Measurements from ENCODE around the gene FRMD4B.

Gene FRMD4B

GRCh38 chr3:69207031-69207430 lies 178.9 kb downstream of the FRMD4B start:
- Histone ChIP-seq H3K23ac (ENCODE audit: low read length) (no peak overlapping the region), H3K27me3 (ENCODE audit: insufficient read depth, low read length) (no peaks in the 10 kb centered on the region), H3K79me1 (ENCODE audit: low read length) (peaks cover 5% of the 10 kb centered on the region), H2BK120ac (ENCODE audit: insufficient read depth, low read length, poor library complexity) (no peak overlapping the region), H2BK5ac (ENCODE audit: low read depth, low read length, poor library complexity) (no peak overlapping the region), H3K9me3 (ENCODE audit: insufficient read depth, low read depth, low read length) (no peaks in the 10 kb centered on the region), H3K36me3 (ENCODE audit: control insufficient read depth in 1 of 2, insufficient read depth in 2 of 2, low read length in 2 of 2) (no peaks in the 10 kb centered on the region), H3K27ac (ENCODE audit: low read depth, low read length) (no peak overlapping the region), H4K91ac (ENCODE audit: low read depth, low read length) (no peak overlapping the region), H2AK5ac (ENCODE audit: low read length) (no peak overlapping the region), H2AFZ (ENCODE audit: insufficient read depth, low read length, poor library complexity) (no peak overlapping the region), H3K18ac (ENCODE audit: low read length) (no peak overlapping the region), H3K4me1 (ENCODE audit: control insufficient read depth in 1 of 2, insufficient read depth in 2 of 2, low read length in 2 of 2) (peaks cover 2 to 6% of the 10 kb centered on the region in 2 experiments), H3K4ac (ENCODE audit: low read depth, low read length) (no peak overlapping the region), H4K8ac (ENCODE audit: low read depth, low read length) (no peak overlapping the region), H3K4me2 (ENCODE audit: low read length) (no peak overlapping the region), H3K79me2 (ENCODE audit: control insufficient read depth, insufficient read depth, low read length, poor library complexity) (no peaks in the 10 kb centered on the region), H3K4me3 (ENCODE audit: low read depth, low read length) (no peak overlapping the region), H2BK12ac (ENCODE audit: low read length) (no peak overlapping the region), H4K12ac (ENCODE audit: low read depth, low read length) (no peak overlapping the region), H3K9ac (ENCODE audit: low read length) (no peak overlapping the region), H3K14ac (ENCODE audit: low read length) (no peak overlapping the region)
- no peak for DNase-seq
- WGBS (ENCODE audit: extremely low coverage, insufficient coverage, insufficient read length) = no CpG with 5 or more reads among the region's 1 CpG

GRCh38 chr3:69205385-69205784 lies 180.5 kb downstream of the FRMD4B start:
- Histone ChIP-seq H3K36me3 (ENCODE audit: control insufficient read depth in 1 of 2, insufficient read depth in 2 of 2, low read length in 2 of 2) (no peaks in the 10 kb centered on the region), H3K4me1 (ENCODE audit: control insufficient read depth in 1 of 2, insufficient read depth in 2 of 2, low read length in 2 of 2) (peaks cover 3 to 7% of the 10 kb centered on the region in 2 experiments), H2BK5ac (ENCODE audit: low read depth, low read length, poor library complexity) (no peak overlapping the region), H3K4ac (ENCODE audit: low read depth, low read length) (no peak overlapping the region), H2AK5ac (ENCODE audit: low read length) (no peak overlapping the region), H3K14ac (ENCODE audit: low read length) (no peak overlapping the region), H3K18ac (ENCODE audit: low read length) (no peak overlapping the region), H4K12ac (ENCODE audit: low read depth, low read length) (no peak overlapping the region), H4K91ac (ENCODE audit: low read depth, low read length) (no peak overlapping the region), H3K27me3 (ENCODE audit: insufficient read depth, low read length) (no peaks in the 10 kb centered on the region), H4K8ac (ENCODE audit: low read depth, low read length) (no peak overlapping the region), H3K79me1 (ENCODE audit: low read length) (peaks cover 7% of the 10 kb centered on the region), H3K4me2 (ENCODE audit: low read length) (no peak overlapping the region), H3K9ac (ENCODE audit: low read length) (no peak overlapping the region), H3K79me2 (ENCODE audit: control insufficient read depth, insufficient read depth, low read length, poor library complexity) (no peaks in the 10 kb centered on the region), H2BK12ac (ENCODE audit: low read length) (no peak overlapping the region), H3K4me3 (ENCODE audit: low read depth, low read length) (no peak overlapping the region), H2AFZ (ENCODE audit: insufficient read depth, low read length, poor library complexity) (no peak overlapping the region), H3K23ac (ENCODE audit: low read length) (no peak overlapping the region), H3K9me3 (ENCODE audit: insufficient read depth, low read depth, low read length) (no peaks in the 10 kb centered on the region), H3K27ac (ENCODE audit: low read depth, low read length) (no peak overlapping the region), H2BK120ac (ENCODE audit: insufficient read depth, low read length, poor library complexity) (no peak overlapping the region)
- no peak for DNase-seq
- WGBS (ENCODE audit: extremely low coverage, insufficient coverage, insufficient read length) = no CpG with 5 or more reads among the region's 1 CpG

- Histone ChIP-seq H3K14ac (ENCODE audit: low read length) (no peak overlapping the region), H3K4me2 (ENCODE audit: low read length) (no peak overlapping the region), H3K18ac (ENCODE audit: low read length) (no peak overlapping the region), H3K79me1 (ENCODE audit: low read length) (peaks cover 13% of the 10 kb centered on the region), H3K23ac (ENCODE audit: low read length) (no peak overlapping the region), H2AFZ (ENCODE audit: insufficient read depth, low read length, poor library complexity) (no peak overlapping the region), H3K9ac (ENCODE audit: low read length) (no peak overlapping the region), H2AK5ac (ENCODE audit: low read length) (no peak overlapping the region), H3K4ac (ENCODE audit: low read depth, low read length) (no peak overlapping the region), H4K8ac (ENCODE audit: low read depth, low read length) (no peak overlapping the region), H2BK120ac (ENCODE audit: insufficient read depth, low read length, poor library complexity) (no peak overlapping the region), H3K4me3 (ENCODE audit: low read depth, low read length) (no peak overlapping the region), H3K27me3 (ENCODE audit: insufficient read depth, low read length) (no peaks in the 10 kb centered on the region), H3K36me3 (ENCODE audit: control insufficient read depth in 1 of 2, insufficient read depth in 2 of 2, low read length in 2 of 2) (no peaks in the 10 kb centered on the region), H2BK12ac (ENCODE audit: low read length) (no peak overlapping the region), H4K12ac (ENCODE audit: low read depth, low read length) (no peak overlapping the region), H2BK5ac (ENCODE audit: low read depth, low read length, poor library complexity) (no peak overlapping the region), H3K27ac (ENCODE audit: low read depth, low read length) (no peak overlapping the region), H3K4me1 (ENCODE audit: control insufficient read depth in 1 of 2, insufficient read depth in 2 of 2, low read length in 2 of 2) (peaks cover 3 to 9% of the 10 kb centered on the region in 2 experiments), H4K91ac (ENCODE audit: low read depth, low read length) (no peak overlapping the region), H3K9me3 (ENCODE audit: insufficient read depth, low read depth, low read length) (no peaks in the 10 kb centered on the region), H3K79me2 (ENCODE audit: control insufficient read depth, insufficient read depth, low read length, poor library complexity) (peaks cover 1% of the 10 kb centered on the region)
- WGBS (ENCODE audit: extremely low coverage, insufficient coverage, insufficient read length) = no CpG with 5 or more reads among the region's 8 CpGs
- no peak for DNase-seq
These were observed 181.5 kb downstream of the FRMD4B start for GRCh38 chr3:69204315-69204957.

GRCh38 chr3:69203631-69204314 lies 182.1 kb downstream of the FRMD4B start:
- H3K9ac ChIP-seq (ENCODE audit: low read length) = no peak overlapping the region
- WGBS (ENCODE audit: extremely low coverage, insufficient coverage, insufficient read length) = no CpG with 5 or more reads among the region's 5 CpGs

More at GRCh38 chr3:69203631-69204314, 182.1 kb downstream of the FRMD4B start:
- Histone ChIP-seq H3K18ac (ENCODE audit: low read length) (no peak overlapping the region), H3K4me2 (ENCODE audit: low read length) (no peak overlapping the region), H2AFZ (ENCODE audit: insufficient read depth, low read length, poor library complexity) (no peak overlapping the region), H4K8ac (ENCODE audit: low read depth, low read length) (peak overlapping the region; percentile 29), H3K36me3 (ENCODE audit: control insufficient read depth in 1 of 2, insufficient read depth in 2 of 2, low read length in 2 of 2) (no peaks in the 10 kb centered on the region), H3K79me2 (ENCODE audit: control insufficient read depth, insufficient read depth, low read length, poor library complexity) (peaks cover 2% of the 10 kb centered on the region), H3K4ac (ENCODE audit: low read depth, low read length) (no peak overlapping the region), H4K91ac (ENCODE audit: low read depth, low read length) (peak overlapping the region; percentile 19), H3K9me3 (ENCODE audit: insufficient read depth, low read depth, low read length) (no peaks in the 10 kb centered on the region), H3K79me1 (ENCODE audit: low read length) (peaks cover 14% of the 10 kb centered on the region), H4K12ac (ENCODE audit: low read depth, low read length) (no peak overlapping the region), H3K27ac (ENCODE audit: low read depth, low read length) (no peak overlapping the region), H2BK12ac (ENCODE audit: low read length) (peak overlapping the region; percentile 90), H2BK120ac (ENCODE audit: insufficient read depth, low read length, poor library complexity) (no peak overlapping the region), H2AK5ac (ENCODE audit: low read length) (no peak overlapping the region), H3K23ac (ENCODE audit: low read length) (no peak overlapping the region), H2BK5ac (ENCODE audit: low read depth, low read length, poor library complexity) (no peak overlapping the region), H3K4me1 (ENCODE audit: control insufficient read depth in 1 of 2, insufficient read depth in 2 of 2, low read length in 2 of 2) (peaks cover 3 to 10% of the 10 kb centered on the region in 2 experiments), H3K4me3 (ENCODE audit: low read depth, low read length) (no peak overlapping the region), H3K14ac (ENCODE audit: low read length) (no peak overlapping the region), H3K27me3 (ENCODE audit: insufficient read depth, low read length) (no peaks in the 10 kb centered on the region)
- DNase-seq = no peak
